HEK293T (cell line): ENCODE measurements around the gene WDR64.

Source experiments
- CTCF ChIA-PET: fragments of 350-600 bp; formaldehyde crosslinking; extraction: SDS; loops from one replicate; lab custom pipeline; 2021; ENCODE audit warnings: antibody characterized with exemption, inconsistent platforms; lab: Yijun Ruan, JAX
- POLR2A ChIA-PET: fragments of 350-600 bp; formaldehyde crosslinking; extraction: SDS; loops from one replicate; lab custom pipeline; 2020; ENCODE audit warnings: antibody characterized with exemption, inconsistent platforms; lab: Yijun Ruan, JAX
- DNase-seq: peaks from one replicate; pipeline ENCODE4 v3.0.0; 2012; ENCODE audit warnings: mixed read lengths; ENCODE audit errors: extremely low spot score
- ARNT ChIP-seq: fragments of 450-650 bp; IDR thresholded peaks from 2 replicates; pipeline ENCODE4 v1.6.1; 2017; ENCODE audit warnings: mild to moderate bottlenecking
- BHLHE40 ChIP-seq: fragments of 450-650 bp; IDR thresholded peaks from 2 replicates; pipeline ENCODE4 v1.6.1; 2016; ENCODE audit warnings: mild to moderate bottlenecking, moderate library complexity, borderline replicate concordance
- CTBP1 ChIP-seq: fragments of 450-650 bp; IDR thresholded peaks from 2 replicates; pipeline ENCODE4 v1.6.1; 2016; ENCODE audit warnings: borderline replicate concordance
- ELF4 ChIP-seq: fragments of 450-650 bp; IDR thresholded peaks from 2 replicates; pipeline ENCODE4 v1.6.1; 2017; ENCODE audit warnings: antibody characterized with exemption
- FOXA1 ChIP-seq: fragments of 450-650 bp; IDR thresholded peaks from 2 replicates; pipeline ENCODE4 v1.6.1; 2016; ENCODE audit warnings: mild to moderate bottlenecking
- FOXK2 ChIP-seq: fragments of 450-650 bp; IDR thresholded peaks from 2 replicates; pipeline ENCODE4 v1.6.1; 2016; ENCODE audit warnings: mild to moderate bottlenecking
- FOXM1 ChIP-seq: fragments of 450-650 bp; IDR thresholded peaks from 2 replicates; pipeline ENCODE4 v1.6.1; 2017; ENCODE audit warnings: mild to moderate bottlenecking, borderline replicate concordance
- HDGF ChIP-seq: fragments of 450-650 bp; IDR thresholded peaks from 2 replicates; pipeline ENCODE4 v1.6.1; 2017; ENCODE audit warnings: antibody characterized with exemption, borderline replicate concordance
- L3MBTL2 ChIP-seq: fragments of 450-650 bp; conservative IDR thresholded peaks from 2 replicates; pipeline ENCODE4 v1.6.1; 2016; ENCODE audit warnings: mild to moderate bottlenecking
- LEF1 ChIP-seq: fragments of 450-650 bp; IDR thresholded peaks from 2 replicates; pipeline ENCODE4 v1.6.1; 2017; ENCODE audit warnings: mild to moderate bottlenecking, borderline replicate concordance
- NFRKB ChIP-seq: fragments of 450-650 bp; IDR thresholded peaks from 2 replicates; pipeline ENCODE4 v1.6.1; 2016; ENCODE audit warnings: mild to moderate bottlenecking, moderate library complexity
- SP1 ChIP-seq: fragments of 450-650 bp; IDR thresholded peaks from 2 replicates; pipeline ENCODE4 v1.6.1; 2017
- SUZ12 ChIP-seq: fragments of 450-650 bp; IDR thresholded peaks from 2 replicates; pipeline ENCODE4 v1.6.1; 2016; ENCODE audit warnings: mild to moderate bottlenecking
- TARDBP ChIP-seq: fragments of 450-650 bp; IDR thresholded peaks from 2 replicates; pipeline ENCODE4 v1.6.1; 2016
- ZNF384 ChIP-seq: fragments of 450-650 bp; IDR thresholded peaks from 2 replicates; pipeline ENCODE4 v1.6.1; 2016
- TF ChIP-seq, protein P1 (sequence below): fragments of 450-650 bp; IDR thresholded peaks from 2 replicates; pipeline ENCODE4 v1.6.1; 2016

Gene WDR64

DNA sequence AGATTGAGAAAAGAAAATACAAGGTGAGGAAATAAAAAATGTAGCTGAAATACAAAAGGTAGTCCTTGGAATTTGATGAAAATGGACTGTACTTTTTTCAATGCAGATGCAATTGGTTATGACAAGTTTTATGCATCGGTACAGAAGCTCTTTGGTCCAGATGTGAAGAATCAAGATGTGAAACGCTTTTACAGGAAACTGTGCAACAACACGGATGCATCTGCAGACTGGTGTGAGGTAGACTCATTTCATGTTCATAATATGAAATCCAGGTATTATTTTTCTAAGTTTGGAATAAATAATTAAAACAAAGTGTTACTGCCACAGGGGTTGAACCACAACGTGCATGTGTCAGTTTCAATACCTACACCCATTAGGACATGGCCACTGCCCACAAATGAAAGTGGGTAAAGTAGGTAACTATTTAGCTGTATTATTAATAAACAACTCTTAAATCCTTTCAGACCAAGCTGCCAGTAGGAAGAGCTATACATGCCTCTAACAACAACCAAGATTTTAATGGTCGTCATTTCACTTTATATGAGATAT, 8.4 kb downstream of the WDR64 start:
- TF ChIP-seq L3MBTL2 (no peak), CTBP1 (no peak), FOXM1 (no peak), ARNT (no peak)
- ChIA-PET POLR2A (interaction anchor here (1.2 kb wide), 1 partner anchor 20 kb away, joined by 3 read pairs; no protein-coding TSS in a partner anchor), CTCF (interaction anchor here (0.6 kb wide), 2 partner anchors 19 to 563 kb away, joined by 3 to 7 read pairs; no protein-coding TSS in a partner anchor)
- no peak for DNase-seq

DNA sequence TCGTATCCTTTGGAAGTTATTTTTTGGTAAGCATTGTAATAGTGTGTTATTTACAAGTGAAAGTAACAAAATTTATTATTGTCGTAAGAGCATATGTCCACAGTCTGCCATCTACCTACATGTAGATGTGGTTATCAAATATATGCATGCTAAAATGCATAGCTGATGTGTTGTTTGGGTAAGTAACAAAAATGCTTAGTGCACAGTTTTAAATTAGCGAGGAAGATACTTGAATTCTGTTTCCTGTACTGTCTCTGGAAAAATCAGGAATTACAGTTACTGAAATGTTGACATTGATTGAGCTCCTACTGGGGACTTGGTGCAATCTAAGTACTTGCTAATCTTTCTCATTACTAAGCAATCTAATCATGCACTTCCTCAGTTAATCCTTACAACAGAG, 14.3 kb downstream of the WDR64 start:
- ChIA-PET POLR2A (no interaction called here), CTCF (no interaction called here)
- no peak for DNase-seq
- TF ChIP-seq ELF4 = no peak
- TF ChIP-seq CTBP1 = no peak
- TF ChIP-seq FOXA1 = no peak
- TF ChIP-seq NFRKB = no peak
- TF ChIP-seq SP1 = no peak
- TF ChIP-seq FOXK2 = no peak
- TF ChIP-seq LEF1 = no peak
- TF ChIP-seq, protein P1, sequence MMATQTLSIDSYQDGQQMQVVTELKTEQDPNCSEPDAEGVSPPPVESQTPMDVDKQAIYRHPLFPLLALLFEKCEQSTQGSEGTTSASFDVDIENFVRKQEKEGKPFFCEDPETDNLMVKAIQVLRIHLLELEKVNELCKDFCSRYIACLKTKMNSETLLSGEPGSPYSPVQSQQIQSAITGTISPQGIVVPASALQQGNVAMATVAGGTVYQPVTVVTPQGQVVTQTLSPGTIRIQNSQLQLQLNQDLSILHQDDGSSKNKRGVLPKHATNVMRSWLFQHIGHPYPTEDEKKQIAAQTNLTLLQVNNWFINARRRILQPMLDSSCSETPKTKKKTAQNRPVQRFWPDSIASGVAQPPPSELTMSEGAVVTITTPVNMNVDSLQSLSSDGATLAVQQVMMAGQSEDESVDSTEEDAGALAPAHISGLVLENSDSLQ = no peak
- no peak for TF ChIP-seq TARDBP
- TF ChIP-seq BHLHE40 = no peak
- TF ChIP-seq L3MBTL2 = no peak
- TF ChIP-seq ZNF384 = no peak
- no peak for TF ChIP-seq FOXM1
- no peak for TF ChIP-seq SUZ12
- no peak for TF ChIP-seq ARNT
- no peak for TF ChIP-seq HDGF

GRCh38 chr1:241672301-241672700, 20.2 kb downstream of the WDR64 start:
- POLR2A ChIA-PET = no interaction called here
- no peak for TF ChIP-seq TARDBP
- no peak for TF ChIP-seq ELF4
- no peak for TF ChIP-seq FOXA1
- no peak for TF ChIP-seq ARNT
- CTCF ChIA-PET = no interaction called here
- DNase-seq = no peak

- ChIA-PET POLR2A (no interaction called here), CTCF (no interaction called here)
- no peak for DNase-seq
- TF ChIP-seq SUZ12 (no peak), ZNF384 (no peak), TARDBP (no peak), LEF1 (no peak)
Observed at GRCh38 chr1:241674805-241675384, 22.8 kb downstream of the WDR64 start.

DNA sequence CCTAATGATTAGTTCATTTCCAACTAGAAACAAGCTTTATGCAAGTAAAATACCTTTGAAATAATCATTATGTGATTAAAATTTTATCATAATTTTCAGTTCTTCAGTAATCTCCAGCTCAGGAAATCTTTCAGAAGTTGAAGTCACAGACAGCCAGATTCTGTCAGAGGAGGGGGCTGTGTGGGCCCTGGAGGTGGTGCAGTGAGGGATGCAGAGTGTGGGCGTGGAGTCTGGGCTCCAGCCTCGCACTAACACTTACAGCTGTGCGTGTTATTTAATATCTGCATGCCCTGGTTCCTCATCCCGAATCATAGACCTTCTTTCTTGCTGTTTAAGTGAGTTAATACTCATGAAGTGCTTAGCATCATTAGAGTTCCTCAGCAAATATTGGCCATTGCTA, 23.9 kb downstream of the WDR64 start:
- no peak for TF ChIP-seq NFRKB
- TF ChIP-seq ZNF384 = no peak
- POLR2A ChIA-PET = no interaction called here
- CTCF ChIA-PET = interaction anchor here (0.7 kb wide), 1 partner anchor 111 kb away, joined by 3 read pairs; no protein-coding TSS in a partner anchor
- DNase-seq = no peak

DNA sequence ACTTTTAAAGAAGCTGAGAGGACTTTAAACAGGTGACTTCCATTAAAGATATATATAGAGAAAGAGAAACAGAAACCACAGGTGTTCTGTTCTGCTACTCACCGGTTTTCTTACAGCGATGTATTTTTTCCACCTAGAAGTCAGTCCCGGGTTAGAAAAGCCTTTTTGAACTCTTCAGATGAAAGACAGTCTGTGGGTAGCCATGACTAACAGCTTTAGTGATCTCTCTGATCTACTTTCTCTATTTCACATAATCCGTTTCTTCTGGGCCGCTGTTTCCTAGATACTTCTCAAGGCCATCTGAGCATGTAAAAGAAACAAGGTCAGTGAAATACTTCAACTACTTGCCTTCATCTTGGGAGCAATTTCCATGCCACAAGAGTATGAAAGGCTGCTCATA, 25.1 kb downstream of the WDR64 start:
- no peak for DNase-seq
- ChIA-PET POLR2A (no interaction called here), CTCF (interaction anchor here (1.3 kb wide), 1 partner anchor 9 kb away, joined by 4 read pairs; no protein-coding TSS in a partner anchor)
- TF ChIP-seq TARDBP = no peak
- no peak for TF ChIP-seq L3MBTL2
- no peak for TF ChIP-seq LEF1
- TF ChIP-seq SUZ12 = no peak
- no peak for TF ChIP-seq ELF4
- TF ChIP-seq BHLHE40 = no peak
- TF ChIP-seq FOXA1 = no peak

- TF ChIP-seq FOXA1 (no peak), TARDBP (no peak), FOXM1 (no peak), ARNT (no peak), L3MBTL2 (no peak), NFRKB (no peak), SUZ12 (no peak), FOXK2 (no peak), CTBP1 (no peak), SP1 (no peak), BHLHE40 (no peak), ZNF384 (no peak), LEF1 (no peak), HDGF (no peak), ELF4 (no peak)
- TF ChIP-seq, protein P1 = no peak
- DNase-seq = no peak
- ChIA-PET POLR2A (interaction anchor here (0.9 kb wide), 1 partner anchor 8 kb away, joined by 6 read pairs; no protein-coding TSS in a partner anchor), CTCF (interaction anchor here (0.7 kb wide), 1 partner anchor 943 kb away, joined by 11 read pairs; no protein-coding TSS in a partner anchor)
Observed at GRCh38 chr1:241678536-241678935, 26.5 kb downstream of the WDR64 start.
